NOMO-1 treated with DMSO at 0.1 percent for 48 hours (cell line): ENCODE data around the gene FGF1.

Source experiments
- DNase-seq: peaks from one replicate; lab custom pipeline; 2025; ENCODE audit not compliant: unreplicated experiment; lab: John Stamatoyannopoulos, UW

FGF1 gene

DNA sequence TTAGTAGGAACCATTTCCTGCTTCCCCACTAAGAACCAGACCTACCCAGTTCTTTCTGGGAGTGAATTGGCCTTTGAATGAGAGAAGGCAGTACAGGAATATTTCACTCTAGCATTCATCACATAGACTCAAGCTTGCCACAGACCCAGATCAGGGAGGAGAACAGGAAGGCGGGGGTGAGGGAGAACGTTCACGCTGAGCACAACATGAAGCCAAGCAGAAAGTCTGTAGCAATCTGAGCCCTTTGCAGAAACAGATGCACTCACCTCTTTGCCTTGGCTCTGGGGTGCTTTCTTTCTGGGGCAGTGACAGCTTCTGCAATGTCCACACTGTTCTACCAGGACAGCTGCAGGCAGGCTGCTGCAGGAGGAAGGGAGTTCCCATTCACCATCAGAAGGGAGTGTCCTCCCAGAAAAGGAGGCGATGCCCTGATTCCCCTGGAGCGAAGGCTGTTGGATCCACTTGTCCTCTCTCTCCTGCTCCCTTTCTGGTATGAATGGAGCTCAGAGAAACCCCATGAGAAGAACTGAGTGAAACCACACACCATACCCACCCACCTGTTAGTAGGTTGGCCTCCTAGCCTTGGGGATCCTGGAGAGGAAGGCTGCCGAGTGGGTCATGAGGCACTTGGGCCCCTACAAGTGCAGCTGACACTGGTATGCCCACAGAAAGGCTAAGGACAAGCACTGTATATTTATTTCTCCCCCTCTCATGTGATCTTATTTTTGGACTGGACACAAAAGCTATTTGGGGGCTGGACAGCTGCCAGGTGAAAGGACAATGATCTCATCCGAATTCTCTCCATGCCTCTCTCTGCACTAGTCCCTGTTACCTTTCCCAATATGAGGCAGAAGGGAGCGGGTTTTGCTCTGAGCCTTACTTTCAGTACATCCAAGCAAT, 11.7 kb upstream of the FGF1 start:
- no peak for DNase-seq

DNA sequence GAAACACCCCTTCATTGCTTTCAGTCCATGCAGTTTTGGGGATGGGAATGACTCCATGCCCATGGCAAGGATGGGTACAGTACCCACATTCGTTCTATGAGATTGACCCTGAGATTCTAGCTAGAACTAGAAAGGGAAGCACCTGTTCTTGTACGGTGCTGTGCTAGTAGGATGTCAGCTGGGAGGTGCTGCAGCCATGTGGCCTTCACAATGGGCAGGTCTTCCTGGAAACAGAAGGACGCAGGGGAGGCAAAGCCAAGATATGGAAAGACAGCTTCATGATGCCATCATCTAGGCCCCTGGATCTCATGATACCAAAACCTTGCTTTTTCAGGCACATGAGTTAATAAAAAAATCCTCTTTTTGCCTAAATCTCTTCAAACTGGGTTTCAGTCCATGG, 10.5 kb upstream of the FGF1 start:
- DNase-seq: no peak

DNA sequence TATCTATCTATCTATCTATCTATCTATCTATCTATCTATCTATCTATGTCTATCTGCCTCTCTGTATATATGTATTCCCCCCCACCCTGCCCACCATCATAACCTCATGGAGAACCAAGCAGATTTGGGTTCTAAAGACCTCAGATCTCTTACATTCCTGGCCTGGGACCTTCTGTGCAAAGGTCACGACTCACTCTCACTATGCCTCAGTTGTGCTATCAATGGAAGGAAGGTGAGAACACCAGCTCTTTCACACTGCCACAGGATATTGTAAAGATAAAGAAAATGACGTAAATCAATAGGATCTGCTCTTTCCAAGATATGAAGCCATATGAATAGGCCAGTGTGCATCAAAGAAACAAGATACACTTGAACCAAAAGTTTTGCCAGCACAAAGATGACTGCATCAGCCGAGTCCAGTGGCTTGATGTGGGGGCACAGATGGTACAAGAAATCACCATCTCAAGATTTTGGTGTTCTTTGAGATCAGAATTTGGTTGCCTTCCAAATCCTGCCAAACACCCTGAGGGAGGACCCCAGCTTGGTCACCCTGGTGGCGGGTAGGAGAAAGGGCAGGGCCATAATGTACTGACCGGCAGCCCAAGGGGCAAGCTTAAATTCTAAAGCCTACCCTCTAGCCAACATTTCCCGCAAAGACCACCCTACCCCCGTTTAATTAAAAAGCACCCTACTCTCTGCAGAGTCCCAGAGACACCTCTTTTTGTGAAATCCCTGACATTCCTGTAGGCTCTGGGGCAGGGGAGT, 8.4 kb upstream of the FGF1 start:
- no peak for DNase-seq

DNA sequence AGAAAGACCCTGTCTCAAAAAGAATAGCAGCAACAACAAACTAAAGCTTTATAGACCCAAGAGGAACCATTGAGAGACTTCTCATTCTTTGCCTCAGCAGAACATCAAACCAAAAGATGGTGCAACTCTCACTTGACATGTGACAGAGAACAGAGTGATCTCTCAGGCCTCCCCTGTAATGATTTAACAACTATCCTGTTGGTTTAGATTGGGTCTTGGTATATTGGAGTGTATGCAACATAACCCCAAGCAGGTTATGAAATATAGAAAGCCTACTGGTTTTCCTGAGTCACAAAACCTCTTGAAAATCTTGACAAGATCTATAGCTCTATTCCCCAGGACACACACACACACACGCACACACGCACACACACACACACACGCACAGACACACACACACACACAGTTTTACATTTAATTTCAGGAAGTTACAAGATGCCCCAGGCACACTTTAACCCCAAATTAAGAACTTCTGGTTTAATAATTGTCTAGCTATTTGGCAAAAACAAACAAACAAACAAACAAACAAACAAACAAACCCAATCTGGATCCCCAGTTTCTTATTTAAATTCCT, 6.5 kb upstream of the FGF1 start:
- DNase-seq: peak; percentile 74

DNA sequence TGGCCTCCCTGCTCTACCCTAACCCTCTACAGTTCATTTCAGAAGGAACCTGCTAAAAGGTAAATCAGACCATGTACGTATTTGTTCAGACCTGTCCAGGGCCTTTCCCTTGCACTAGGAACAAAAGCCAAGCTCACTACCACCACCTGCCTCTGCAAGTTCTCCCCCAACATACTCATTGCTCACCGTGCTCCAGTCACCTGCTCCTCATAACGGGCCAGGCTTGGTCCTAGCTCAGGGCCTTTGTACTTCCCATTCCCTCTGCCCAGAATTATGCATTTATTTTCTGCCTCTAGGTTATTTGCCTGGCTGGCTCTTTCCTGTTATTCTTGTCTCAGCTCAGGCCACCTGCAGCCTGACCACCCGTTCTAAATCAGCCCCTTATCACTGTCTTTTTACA, 4.8 kb upstream of the FGF1 start:
- no peak for DNase-seq

DNA sequence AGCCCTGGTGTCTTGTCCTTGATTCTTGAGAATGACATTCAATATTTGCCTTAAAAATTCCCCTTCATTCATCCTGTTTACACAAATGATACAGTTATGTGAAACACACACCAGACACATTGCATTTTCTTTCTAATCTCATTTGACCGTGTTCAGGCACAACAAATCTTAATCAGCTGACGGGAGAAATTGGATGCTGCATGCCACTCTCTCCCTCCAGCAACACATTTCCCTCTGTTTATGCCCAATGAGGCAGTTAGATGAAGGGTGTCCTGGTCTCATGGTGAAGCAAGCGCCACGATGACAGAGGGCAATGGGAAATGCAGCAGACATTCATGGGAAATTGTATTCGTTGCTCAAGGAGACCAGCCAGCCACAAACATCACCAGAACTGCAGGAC, 3.2 kb upstream of the FGF1 start:
- no peak for DNase-seq

DNA sequence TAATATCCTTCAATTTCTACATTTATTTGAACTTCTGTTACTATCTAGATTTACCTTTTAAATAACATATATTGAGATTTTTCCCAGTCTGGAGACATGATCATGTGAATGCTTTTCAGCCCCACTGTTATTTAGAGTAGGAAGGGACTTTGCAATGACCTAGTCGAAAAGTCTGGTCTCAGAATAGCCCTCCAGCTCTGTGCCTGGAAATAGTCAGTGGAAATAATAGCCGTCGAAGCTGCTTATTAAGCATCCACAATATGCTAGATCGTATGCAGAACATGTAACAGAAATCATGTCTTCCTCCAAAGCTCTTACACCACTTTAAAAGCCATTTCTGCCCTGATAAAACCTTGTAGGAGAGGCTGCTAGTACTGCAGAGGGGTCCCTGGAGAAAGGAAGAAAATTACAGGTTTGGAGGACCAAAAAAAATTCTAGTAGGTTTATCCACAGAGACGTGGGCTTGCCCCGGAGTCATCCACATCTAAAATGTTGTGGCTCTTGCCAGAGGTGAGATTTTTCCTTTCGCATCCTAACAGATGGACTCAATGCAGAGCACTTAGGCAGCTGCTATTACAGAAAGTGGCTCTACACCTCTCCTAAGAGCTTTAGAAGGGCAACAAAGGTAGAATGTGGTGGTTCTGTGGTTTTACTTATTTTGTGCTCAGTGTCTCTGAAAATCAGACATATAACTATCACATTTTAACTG, 2.5 kb upstream of the FGF1 start:
- no peak for DNase-seq

DNA sequence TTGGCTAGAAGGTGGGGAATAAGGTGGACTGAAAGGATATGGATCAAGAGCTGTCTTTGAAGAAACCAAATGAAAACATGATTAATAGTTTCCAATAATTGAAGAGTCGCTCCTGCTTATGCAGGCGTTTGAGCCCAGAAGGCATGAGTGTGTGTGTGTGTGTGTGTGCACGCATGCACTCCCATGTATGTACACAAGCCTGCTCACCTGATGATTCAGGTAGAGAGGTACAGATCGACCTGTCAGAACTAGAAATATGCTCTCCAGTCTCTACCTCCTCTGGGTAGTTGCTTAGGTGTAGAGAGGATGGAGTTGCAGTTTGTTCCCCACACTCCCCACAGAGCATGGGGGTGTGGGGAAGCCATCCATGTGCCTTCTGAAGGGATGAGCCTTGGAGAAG, 1.1 kb upstream of the FGF1 start:
- DNase-seq: no peak

DNA sequence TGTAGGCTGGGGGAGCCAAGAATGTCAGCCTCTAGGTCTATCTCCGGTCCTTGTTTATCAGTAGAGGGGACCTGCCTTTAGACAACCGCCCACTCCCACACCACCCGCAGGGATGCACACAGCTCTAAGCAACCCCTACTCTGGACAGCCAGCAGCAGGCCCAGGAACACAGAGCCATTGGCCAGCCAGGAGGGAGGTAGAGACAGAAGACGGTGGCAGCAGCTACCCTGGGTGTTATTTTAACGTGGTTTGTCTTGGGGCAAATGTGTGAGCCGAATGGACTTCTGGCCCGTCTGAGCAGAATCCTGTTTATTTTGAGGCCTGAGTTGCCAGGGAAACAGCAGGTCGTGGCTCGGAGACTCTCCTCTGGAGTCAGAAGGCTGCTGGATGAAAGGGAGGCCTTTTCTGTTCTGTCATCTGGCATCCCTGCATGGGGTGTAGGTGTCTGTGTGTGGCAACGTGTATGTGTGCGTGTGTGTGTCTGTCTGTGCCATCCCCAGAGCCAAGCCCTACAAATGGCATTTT, 382 bp upstream of the FGF1 start:
- DNase-seq: no peak

DNA sequence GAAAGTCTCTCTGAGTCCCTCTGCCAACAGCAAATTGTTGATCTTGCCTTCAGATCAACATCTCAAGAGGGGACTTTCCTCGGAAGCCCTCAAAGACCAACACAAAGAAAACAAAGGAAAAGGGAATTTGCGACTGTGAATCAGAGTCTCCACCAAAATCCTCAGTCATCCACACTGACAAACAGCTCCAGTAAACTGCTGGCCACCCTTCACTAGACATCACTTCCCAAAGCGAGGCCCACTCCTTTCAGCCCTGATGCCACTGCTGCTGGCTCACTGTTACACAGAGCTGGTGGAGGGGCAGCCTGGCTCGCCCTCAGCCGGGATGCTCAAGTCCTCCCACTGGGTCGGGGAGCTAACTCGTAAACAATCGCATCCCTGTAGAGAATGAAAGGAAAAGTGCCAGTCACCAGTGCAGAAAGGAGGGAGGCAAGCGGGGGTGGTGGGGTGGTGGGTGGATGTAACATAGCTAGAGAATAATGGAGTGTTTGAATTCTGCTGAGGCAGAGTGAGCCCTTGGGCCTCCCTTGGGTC, 1.3 kb downstream of the FGF1 start:
- DNase-seq: no peak

DNA sequence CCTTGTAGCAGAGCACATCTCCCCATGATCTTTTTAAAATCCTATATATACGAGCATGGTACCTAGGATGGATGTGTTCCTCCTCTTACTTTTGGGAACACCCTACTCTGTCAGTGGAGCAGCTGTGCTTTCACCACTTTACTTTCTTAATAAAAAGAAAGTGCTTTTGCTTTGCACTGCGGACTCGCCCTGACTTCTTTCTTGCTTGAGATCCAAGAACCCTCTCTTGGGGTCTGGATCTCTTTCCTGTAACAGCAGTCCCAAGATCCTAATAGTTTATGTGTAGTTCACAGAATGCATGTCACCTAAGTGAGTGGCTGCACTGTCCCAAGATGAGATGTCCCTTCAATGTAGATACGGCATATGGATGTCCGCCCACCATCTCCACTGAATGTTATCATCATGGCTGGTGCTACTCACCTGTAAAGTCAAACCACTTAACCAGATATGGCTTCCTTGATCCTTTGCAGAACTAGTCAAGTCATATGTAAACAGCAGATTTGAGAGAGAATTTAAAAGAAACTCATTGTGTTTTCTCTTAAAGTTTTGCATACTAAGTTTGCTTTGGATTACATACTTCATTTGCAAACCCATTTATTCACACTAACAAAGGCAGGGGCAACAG, 1.9 kb downstream of the FGF1 start:
- DNase-seq: no peak

DNA sequence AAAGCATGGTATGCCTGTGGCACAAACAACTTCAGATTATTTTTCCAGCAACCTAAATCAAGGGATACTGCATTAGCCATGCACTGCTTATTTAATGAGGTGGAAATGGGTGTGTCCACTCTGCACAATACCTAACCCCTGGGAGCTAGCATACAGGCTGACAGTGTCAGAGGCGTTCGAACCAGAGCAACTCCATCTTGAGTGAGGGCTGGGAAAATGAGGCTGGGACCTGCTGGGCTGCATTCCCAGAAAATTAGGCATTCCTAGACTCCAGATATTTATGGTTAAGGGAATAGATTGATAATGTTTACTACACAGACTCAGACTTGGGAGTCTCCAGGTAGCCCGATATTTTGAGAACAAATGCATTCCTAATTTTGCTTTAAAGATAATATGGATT, 2.8 kb downstream of the FGF1 start:
- DNase-seq: no peak

DNA sequence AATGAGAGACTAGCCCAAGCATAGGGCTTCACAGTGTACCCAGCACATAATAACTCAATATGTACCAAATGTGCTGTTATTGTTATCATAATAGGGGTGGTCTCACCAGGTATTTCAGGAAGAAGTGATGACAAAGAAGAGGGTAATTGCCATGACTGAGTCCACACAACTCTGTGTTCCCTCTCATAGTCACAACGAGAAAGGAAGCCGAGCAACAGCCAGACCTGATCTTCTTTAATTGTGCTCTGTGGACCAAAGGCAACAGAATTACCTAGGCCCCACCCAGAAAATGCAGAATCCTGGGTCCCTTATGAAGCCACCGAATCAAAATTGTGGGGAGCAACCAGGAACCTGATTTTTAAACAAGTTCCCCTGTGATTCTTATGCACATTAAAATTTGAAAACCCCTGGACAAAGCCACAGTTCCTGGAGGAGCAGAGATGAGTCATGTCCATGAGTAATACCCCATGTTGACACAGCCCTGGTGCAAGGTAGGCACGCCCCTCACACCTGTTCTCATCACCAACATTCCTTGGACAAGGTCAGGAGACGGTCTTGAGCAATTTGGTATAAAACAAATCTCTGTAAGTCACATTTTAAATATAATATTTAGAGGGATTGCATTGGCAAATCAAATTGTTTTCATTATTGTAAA, 5.2 kb downstream of the FGF1 start:
- DNase-seq: no peak

DNA sequence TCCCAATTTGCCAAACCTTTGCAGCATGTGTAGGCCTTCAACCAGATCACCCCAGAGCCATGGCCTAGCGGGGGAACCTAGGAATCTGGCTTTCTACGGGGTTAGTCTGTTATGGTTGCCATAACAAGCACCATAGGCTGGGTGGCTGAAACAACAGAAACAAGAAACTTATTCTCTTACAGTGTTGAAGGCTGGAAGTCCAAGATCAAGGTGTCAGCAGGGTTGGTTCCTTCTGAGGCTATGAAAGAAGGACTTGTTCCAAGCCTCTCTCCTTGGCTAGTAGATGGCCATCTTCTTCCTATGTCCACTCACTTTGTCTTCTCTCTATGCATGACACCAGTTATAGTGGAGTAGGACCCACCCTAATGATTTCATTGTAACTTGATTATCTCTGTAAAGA, 6.1 kb downstream of the FGF1 start:
- DNase-seq: no peak

DNA sequence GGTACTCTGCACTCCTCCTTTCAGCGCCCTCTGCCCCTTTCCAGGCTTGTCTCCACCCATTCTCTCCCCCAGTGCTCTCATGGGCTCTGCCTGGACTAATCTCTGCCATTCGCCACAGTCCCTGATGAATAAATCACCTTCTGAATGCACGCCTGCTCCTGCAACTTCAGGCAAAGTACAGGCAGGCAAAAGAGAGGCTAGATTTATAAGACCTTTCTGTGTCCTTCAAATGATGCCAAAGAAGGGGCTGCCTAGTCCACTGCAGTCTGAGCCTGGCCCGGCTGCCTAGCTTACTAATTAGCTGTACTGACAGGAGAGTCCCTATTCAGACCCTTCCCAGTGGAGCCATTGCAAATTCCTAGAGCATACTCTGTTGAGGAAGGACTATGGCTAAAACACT, 7.4 kb downstream of the FGF1 start:
- DNase-seq: no peak

DNA sequence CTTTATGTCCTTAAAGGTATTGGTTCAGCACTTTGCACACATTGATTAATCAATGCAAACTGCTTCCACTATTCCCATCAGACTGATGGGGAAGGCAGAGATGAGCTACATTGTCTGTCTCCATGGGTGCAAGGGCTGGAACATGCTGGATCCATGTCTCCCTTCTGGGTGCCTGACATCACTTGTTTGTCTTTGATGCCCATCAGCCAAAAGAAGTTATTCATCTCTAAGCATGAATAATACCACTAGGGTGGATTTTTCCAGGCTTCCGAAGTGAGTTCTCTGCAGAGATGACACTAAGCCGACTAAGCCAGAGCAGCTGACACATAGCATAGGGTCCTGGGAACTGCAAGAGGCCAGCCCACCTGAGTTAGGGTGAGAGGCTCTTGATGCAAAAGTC, 8.7 kb downstream of the FGF1 start:
- DNase-seq: no peak

DNA sequence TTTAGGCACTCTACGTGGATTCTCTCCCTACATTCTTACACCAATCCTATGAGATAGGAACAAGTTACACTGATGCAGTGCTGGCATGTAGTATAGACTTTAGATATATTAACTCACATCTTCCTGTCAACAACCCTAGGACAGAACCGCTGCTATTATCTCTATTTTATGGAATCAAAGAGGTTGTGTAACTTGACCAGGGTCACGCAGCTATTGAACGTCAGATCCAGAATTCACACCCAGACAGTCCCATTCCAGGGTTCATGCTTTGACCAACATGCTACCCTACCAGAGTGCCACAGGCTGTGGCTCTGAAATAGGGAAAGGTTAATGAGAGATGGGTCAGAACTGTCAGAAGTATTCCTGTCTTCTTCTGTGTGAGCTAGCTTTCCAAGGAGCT, 9.6 kb downstream of the FGF1 start:
- DNase-seq: no peak

DNA sequence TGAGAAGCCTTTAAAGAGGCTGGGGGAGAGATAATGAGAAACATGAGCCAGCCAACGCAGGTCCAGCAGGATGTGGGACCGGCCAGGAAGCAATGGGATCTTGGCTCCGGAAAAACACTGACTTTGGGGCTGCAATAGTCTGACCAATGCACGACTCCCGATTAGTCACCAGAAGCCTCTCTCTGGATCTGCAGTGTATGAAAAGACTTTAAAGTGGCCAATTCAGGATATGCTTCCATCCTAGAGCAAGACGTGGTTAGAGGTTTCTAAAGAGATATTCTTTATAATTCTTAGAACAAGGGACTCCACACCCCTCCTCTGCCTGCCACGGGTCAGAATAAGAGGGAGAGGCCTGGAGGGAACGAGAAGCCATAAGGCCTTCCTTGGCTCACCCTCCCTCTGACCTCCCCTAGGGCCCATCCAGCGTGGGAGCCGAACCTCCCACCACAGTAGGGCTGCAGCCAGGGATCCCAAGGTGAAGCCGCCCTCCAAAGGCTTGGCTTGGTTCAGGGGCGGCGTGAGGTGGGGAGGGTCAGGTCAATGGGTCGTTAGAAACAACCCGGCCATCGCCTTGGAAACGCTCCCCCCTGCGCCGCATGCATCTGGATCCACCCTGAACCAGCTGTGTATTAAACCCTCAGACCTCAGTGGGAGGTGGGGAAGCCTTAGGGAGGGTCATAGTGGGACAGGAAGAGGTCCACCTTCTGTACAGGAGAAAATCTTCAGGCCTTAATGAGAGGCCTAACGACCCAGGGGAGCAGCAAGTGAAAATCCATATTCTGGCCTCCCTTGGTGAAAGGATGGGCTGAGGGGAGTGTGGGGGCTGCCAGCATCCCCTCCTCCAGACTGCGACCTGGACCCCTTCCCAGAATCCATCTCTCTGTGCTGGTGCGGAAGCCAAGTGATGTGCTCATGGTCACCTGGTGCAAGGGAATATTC, 11.1 kb downstream of the FGF1 start:
- DNase-seq: no peak

DNA sequence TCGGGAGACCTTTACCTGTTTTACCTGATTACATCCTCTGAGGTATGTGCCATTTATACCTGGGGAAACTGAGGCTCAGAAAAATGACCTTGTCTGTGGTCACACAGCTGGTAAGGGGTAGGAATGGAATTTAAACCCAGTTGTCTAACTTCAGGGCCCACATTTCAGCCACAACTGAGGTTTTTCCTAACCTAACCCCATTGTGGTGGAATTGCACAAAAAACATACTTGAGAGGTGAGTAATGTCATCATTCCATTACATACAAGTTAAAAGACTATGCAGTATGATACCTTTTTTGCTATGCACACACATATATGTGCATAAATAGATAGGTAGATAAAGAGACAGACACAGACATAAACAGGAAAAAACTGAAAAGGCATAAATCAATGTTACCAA, 14.1 kb downstream of the FGF1 start:
- no peak for DNase-seq
